Muscle layer of colon (tissue), 2 donors: ENCODE data around the gene OR10S1.
"Not testable (repeated sequence)": the region's sequence is repeated elsewhere in the genome, so short reads cannot be mapped to it uniquely, and the experiment has no call there.

Experiments
- H3K27ac ChIP-seq: one replicate; pipeline ENCODE4 v1.7.0; 2013; ENCODE audit warnings: low read depth, mild to moderate bottlenecking, low read length, moderate library complexity
- H3K27me3 ChIP-seq, 2 donors: one replicate each; pipeline ENCODE4 v1.7.0; 2013; ENCODE audit warnings: low read length in 2 of 2, mild to moderate bottlenecking in 2 of 2; ENCODE audit not compliant: insufficient read depth in 2 of 2, control insufficient read depth in 1 of 2
- H3K36me3 ChIP-seq: one replicate; pipeline ENCODE4 v1.7.0; 2013; ENCODE audit warnings: mild to moderate bottlenecking, low read length; ENCODE audit not compliant: insufficient read depth
- H3K4me1 ChIP-seq: one replicate; pipeline ENCODE4 v1.7.0; 2013; ENCODE audit warnings: mild to moderate bottlenecking, low read length; ENCODE audit not compliant: insufficient read depth
- H3K4me3 ChIP-seq, 2 donors: one replicate each; pipeline ENCODE4 v1.7.0; 2013; ENCODE audit warnings: low read length in 2 of 2, low read depth in 1 of 2, mild to moderate bottlenecking in 1 of 2, moderate library complexity in 1 of 2
- H3K9ac ChIP-seq: one replicate; pipeline ENCODE4 v1.7.0; 2013; ENCODE audit warnings: low read length
- H3K9me3 ChIP-seq: one replicate; pipeline ENCODE4 v1.7.0; 2013; ENCODE audit warnings: mild to moderate bottlenecking, low read length
- donor health status: abdominal sarcoma.
- donor health status: Adenocarcinoma of cecum.

Gene OR10S1, protein sequence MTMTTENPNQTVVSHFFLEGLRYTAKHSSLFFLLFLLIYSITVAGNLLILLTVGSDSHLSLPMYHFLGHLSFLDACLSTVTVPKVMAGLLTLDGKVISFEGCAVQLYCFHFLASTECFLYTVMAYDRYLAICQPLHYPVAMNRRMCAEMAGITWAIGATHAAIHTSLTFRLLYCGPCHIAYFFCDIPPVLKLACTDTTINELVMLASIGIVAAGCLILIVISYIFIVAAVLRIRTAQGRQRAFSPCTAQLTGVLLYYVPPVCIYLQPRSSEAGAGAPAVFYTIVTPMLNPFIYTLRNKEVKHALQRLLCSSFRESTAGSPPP

DNA sequence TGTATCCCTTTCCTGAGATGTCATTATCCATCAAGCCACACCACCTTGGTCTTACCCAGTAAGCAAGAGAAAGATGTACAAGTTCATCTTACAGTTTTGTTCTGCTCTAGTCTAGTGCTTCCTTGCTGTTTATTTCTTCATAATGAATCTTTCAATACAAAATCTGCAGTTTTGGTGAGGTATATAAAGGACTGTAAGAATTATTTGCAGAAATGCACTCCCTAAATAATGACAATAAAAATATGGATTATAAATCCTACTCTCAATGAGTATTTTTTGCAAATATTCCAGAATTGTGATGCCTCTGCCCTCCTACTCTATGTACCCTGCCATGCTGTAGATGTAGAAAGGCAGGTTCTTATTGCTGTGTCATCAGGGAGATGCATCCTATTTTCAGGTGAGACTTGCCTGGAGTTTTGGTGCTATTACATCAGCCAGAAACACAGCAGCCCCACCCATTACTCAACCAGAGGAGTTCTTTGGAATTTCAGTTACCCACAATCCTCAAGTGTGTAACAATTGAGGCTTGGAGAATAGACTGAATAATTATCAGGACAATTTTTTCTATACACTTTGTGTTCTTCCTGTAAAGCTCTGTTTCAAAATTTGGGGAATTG, at the start of gene OR10S1:
OR10S1 (minus strand) TSS at position 51 of the 617 bp plus-strand sequence. CDS start 117 bp downstream, outside the sequence.
- Histone ChIP-seq H3K27me3 (no peaks in the 10 kb centered on the region), H3K36me3 (no peaks in the 10 kb centered on the region), H3K27ac (no peak within 1 kb of the TSS), H3K9me3 (no peaks in the 10 kb centered on the region), H3K4me3 (no peak within 1 kb of the TSS), H3K9ac (no peak within 1 kb of the TSS), H3K4me1 (no peaks in the 10 kb centered on the region)

- H3K4me3 ChIP-seq, result no peak within 1 kb of the TSS
- H3K27me3 ChIP-seq, result no peaks in the 10 kb centered on the region
- H3K27ac ChIP-seq, result no peak within 1 kb of the TSS
- H3K4me1 ChIP-seq, result no peaks in the 10 kb centered on the region
- H3K36me3 ChIP-seq, result no peaks in the 10 kb centered on the region
- H3K9me3 ChIP-seq, result no peaks in the 10 kb centered on the region
- H3K9ac ChIP-seq, result no peak within 1 kb of the TSS
Observed at GRCh38 chr11:124026498-124026897, 48.9 kb upstream of the OR10S1 start, which contains the start of gene OR10G8. Gene OR10G8, plus strand, starts transcription at chr11:124026798. Its CDS starts 2,825 bp downstream, at chr11:124029623.

- H3K4me3 ChIP-seq, H3K9me3 ChIP-seq, H3K27me3 ChIP-seq, H3K27ac ChIP-seq, H3K4me1 ChIP-seq, H3K9ac ChIP-seq, H3K36me3 ChIP-seq: not testable (repeated sequence)
Observed at GRCh38 chr11:124015837-124016236, 38.3 kb upstream of the OR10S1 start.

DNA sequence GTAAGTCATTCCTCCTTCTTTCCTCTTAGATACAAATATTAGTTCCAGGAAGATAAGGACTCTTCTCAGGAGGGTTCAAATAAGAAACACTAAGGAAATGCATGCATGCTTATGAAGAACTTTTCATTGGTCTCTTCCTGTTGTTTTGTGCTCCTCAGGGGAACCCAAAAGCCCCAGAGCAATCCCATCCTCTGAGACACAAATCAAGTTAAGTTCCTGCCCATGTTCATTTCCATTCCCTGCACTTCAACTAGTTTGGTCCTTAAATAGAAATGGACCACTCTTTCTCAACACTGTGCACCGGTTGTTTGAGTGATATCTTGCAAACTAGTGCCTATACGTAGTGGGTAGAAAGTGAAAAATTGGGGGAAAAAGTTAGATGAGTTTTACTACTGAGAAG, 35.1 kb upstream of the OR10S1 start, which contains the start of gene OR10G4:
OR10G4 (plus strand) TSS at position 301 of the 400 bp plus-strand sequence. CDS start 2,578 bp downstream, outside the sequence.
- H3K9ac ChIP-seq, result no peak within 1 kb of the TSS

DNA sequence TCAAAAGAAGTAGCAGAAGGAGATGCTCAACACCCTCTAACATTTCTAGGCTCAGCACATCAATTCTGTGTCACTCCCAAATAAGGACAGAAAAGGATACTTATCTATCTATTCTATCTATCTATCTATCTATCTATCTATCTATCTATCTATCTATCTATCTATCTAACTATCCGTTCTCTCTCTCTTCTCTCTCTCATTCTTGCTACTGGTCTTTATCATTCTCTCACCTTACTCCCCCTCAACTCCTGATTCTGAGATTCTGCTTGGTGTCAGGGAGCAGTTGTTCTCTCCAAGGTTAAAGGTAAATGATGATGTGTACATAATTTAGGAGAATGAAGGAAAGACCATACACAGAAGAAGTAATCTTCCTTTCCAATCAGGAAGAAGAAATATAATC, 17.5 kb upstream of the OR10S1 start, which contains the start of gene OR10G6:
OR10G6 (minus strand) TSS at position 43 of the 400 bp plus-strand sequence; CDS start at position 43, 0 bp downstream.
- no peaks in the 10 kb centered on the region for H3K27me3 ChIP-seq

More for the DNA sequence above, 35.1 kb upstream of the OR10S1 start, which contains the start of gene OR10G4:
- Histone ChIP-seq H3K27ac (no peak within 1 kb of the TSS), H3K4me3 (no peak within 1 kb of the TSS), H3K9me3 (no peaks in the 10 kb centered on the region), H3K36me3 (no peaks in the 10 kb centered on the region), H3K4me1 (no peaks in the 10 kb centered on the region), H3K27me3 (no peaks in the 10 kb centered on the region)

DNA sequence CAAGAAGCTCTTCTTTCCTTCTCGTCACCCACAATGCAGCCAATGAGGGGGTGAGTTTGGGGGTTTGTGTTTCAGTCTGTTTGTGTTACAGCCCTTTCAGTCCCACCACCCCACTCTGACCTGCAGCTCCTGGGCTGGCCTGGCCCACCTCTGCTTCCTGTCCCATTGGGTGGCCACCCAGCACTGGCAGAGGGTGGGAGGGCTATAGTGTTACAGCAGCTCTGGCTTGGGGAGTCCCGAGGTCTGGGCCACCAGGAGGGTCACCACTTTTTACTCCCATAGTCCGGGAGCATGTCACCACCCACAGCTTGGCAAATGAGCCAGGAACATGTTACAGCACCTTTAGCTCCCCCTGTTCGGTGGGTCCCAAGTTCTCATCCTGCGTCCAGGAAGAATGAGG, 1.7 kb upstream of the OR10S1 start:
- no peak overlapping the region for H3K27ac ChIP-seq

More for the DNA sequence above, 17.5 kb upstream of the OR10S1 start, which contains the start of gene OR10G6:
- Histone ChIP-seq H3K9ac (no peak within 1 kb of the TSS), H3K4me1 (no peaks in the 10 kb centered on the region), H3K36me3 (no peaks in the 10 kb centered on the region), H3K27ac (no peak within 1 kb of the TSS), H3K9me3 (no peaks in the 10 kb centered on the region), H3K4me3 (no peak within 1 kb of the TSS)

DNA sequence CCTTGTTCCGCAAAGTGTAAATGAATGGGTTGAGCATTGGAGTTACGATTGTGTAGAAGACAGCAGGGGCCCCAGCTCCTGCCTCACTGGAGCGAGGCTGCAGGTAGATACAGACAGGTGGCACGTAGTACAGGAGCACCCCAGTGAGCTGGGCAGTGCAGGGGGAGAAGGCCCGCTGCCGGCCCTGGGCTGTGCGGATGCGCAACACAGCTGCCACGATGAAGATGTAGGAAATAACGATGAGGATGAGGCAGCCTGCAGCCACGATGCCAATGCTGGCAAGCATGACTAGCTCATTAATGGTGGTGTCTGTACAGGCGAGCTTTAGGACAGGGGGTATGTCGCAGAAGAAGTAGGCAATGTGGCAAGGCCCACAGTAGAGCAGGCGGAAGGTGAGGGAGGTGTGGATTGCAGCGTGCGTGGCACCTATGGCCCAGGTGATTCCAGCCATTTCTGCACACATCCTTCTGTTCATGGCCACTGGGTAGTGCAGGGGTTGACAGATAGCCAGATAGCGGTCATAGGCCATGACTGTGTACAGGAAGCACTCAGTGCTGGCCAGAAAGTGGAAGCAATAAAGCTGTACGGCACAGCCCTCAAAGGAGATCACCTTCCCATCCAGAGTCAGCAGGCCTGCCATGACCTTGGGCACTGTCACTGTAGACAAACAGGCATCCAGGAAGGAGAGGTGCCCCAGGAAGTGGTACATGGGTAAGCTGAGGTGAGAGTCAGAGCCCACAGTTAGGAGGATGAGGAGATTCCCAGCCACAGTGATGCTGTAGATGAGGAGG, 616 bp downstream of the OR10S1 start:
- Histone ChIP-seq H3K9ac (no peak overlapping the region), H3K36me3 (no peaks in the 10 kb centered on the region), H3K27me3 (no peaks in the 10 kb centered on the region), H3K4me1 (no peaks in the 10 kb centered on the region), H3K9me3 (no peaks in the 10 kb centered on the region), H3K4me3 (no peak overlapping the region), H3K27ac (no peak overlapping the region)

More for the DNA sequence above, 1.7 kb upstream of the OR10S1 start:
- H3K4me3 ChIP-seq, result no peak overlapping the region
- no peaks in the 10 kb centered on the region for H3K4me1 ChIP-seq
- H3K36me3 ChIP-seq, result no peaks in the 10 kb centered on the region
- no peak overlapping the region for H3K9ac ChIP-seq
- no peaks in the 10 kb centered on the region for H3K9me3 ChIP-seq
- no peaks in the 10 kb centered on the region for H3K27me3 ChIP-seq

GRCh38 chr11:123973816-123974215, 3.8 kb downstream of the OR10S1 start:
- H3K9ac ChIP-seq, result no peak overlapping the region
- H3K36me3 ChIP-seq, result no peaks in the 10 kb centered on the region
- H3K4me3 ChIP-seq, result no peak overlapping the region
- no peaks in the 10 kb centered on the region for H3K4me1 ChIP-seq
- H3K27ac ChIP-seq, result no peak overlapping the region
- no peaks in the 10 kb centered on the region for H3K9me3 ChIP-seq
- H3K27me3 ChIP-seq, result no peaks in the 10 kb centered on the region

- Histone ChIP-seq H3K27me3 (no peaks in the 10 kb centered on the region), H3K27ac (no peak overlapping the region), H3K4me3 (no peak overlapping the region), H3K9ac (no peak overlapping the region), H3K36me3 (no peaks in the 10 kb centered on the region), H3K4me1 (no peaks in the 10 kb centered on the region), H3K9me3 (no peaks in the 10 kb centered on the region)
Observed at GRCh38 chr11:123956752-123957151, 20.8 kb downstream of the OR10S1 start.

GRCh38 chr11:123945132-123945531, 32.4 kb downstream of the OR10S1 start:
- Histone ChIP-seq H3K4me1 (no peaks in the 10 kb centered on the region), H3K27me3 (no peaks in the 10 kb centered on the region), H3K36me3 (no peaks in the 10 kb centered on the region), H3K4me3 (no peak overlapping the region), H3K9me3 (no peaks in the 10 kb centered on the region), H3K27ac (no peak overlapping the region), H3K9ac (no peak overlapping the region)

DNA sequence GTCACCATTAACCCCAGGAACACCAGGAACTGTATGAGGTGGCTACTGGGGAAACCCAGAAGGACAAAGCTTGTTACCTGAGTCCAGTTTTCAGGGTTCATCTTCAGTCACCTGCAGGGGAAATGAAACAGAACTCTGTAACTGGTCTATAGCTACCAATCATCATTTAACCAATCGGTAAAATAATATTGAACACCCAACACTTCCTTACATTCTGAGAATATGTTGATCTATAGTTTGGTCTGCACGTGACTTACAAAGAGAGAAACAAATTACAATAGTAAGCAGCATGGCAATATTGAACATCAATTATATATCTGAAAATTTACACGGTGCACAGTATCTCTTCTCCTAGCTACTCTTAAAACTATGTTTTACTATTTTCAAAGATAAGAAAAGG, 33.8 kb downstream of the OR10S1 start, which contains the start of gene OR6T1:
OR6T1 (minus strand) TSS at position 101 of the 400 bp plus-strand sequence; CDS start at position 101, 0 bp downstream.
- no peaks in the 10 kb centered on the region for H3K4me1 ChIP-seq
- no peak within 1 kb of the TSS for H3K27ac ChIP-seq
- H3K9ac ChIP-seq, result no peak within 1 kb of the TSS
- H3K27me3 ChIP-seq, result no peaks in the 10 kb centered on the region
- H3K4me3 ChIP-seq, result no peak within 1 kb of the TSS
- H3K36me3 ChIP-seq, result no peaks in the 10 kb centered on the region
- H3K9me3 ChIP-seq, result no peaks in the 10 kb centered on the region
